Stimulated activated CD4-positive, alpha-beta T cell treated with anti-CD3 and anti-CD28 coated beads, TNF-alpha, amount 100 ng/mL, for 48 hours (primary cell): Measurements from ENCODE around the gene QSOX2.

Experiments
- DNase-seq, 3 donors: peaks; one replicate each; pipeline ENCODE4 v3.0.0-alpha.2; 2020; ENCODE audit warnings: low read depth in 3 of 3

The QSOX2 gene

DNA sequence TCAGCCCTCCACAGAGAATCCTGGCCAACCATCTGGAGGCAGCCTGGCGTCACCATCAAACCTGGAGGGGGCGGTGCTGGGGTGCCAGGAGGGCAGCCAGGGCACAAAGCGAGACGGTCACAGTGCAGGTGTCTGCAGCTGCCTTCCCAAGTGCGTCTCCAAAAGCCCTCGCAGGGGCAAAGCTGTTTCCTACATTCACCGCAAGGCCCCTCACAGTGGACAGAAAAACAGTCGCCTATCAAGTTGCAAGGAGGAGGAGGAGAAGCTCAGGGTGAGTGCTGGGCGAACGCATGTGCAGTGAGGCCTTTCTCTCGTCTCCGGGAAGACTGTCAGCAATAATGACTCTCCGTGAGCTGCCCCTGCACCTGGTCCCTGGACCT lies 22.7 kb downstream of the QSOX2 start:
- no peak for DNase-seq

DNA sequence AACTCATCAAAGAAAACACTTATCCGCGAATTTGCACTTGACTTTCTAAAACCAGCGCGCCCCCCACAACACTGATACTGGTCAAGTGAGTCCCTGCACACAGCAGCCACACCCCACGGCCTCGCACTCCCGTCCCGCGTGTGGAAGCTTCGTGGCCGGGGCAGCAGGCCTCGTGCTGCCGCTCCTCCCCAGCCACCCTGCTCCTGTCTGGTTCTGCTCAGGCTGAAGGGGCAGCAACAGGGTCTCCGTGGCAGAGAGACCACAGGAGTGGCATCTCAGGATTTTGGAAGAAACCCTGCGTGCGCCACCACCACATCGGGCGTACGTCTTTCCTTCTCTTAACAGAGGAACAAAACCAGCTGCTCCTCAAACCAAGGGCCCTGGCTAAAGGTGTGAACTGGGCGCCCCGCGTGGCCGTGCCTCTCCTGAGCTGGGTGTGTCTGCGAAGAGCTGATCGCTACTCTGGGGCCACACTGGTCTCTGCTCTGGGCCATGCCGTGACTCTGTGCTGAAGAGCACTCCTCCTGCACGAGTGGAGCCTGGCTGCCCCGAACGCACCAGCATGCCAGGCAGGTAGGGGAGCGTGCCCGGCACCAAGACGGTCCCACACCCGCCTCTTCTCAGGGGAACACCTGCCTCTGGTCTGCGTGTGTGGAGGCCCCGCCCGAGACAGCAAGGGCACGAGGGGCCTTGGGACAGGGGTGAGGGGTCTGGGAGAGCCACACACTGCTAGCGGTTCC lies 23.3 kb downstream of the QSOX2 start:
- DNase-seq: no peak

DNA sequence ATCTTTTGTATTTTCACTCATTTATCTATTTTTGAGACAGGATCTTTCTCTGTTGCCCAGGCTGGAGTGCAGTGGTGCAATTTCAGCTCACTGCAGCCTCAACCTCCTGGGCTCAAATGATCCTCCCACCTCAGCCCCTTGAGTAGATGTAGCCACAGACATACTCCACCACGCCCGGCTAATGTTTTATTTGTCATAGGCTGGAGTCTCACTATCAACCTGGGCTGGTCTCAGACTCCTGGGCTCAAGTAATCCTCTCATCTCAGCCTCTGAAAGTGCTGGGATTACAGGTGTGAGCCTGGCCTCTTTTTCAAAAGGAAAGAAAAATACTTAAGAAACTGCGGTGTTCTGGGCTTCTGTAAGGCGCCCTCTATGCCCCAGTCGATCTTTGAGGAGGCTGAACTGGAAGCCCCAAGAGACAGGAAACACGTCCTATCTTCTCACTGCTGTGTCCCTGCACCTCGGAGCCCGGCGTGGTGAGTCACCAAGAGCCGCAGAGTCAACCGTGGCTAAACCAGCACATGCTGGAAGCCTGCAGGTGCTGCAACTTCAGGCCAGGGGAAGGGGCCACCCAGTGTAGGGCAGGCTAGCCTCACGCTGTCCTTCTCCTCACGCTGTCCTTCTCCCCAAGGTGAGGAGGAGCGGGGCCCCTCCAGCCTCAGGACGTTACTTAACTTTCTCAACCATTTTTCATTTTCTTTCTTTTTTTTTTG lies 25.4 kb downstream of the QSOX2 start:
- no peak for DNase-seq

DNA sequence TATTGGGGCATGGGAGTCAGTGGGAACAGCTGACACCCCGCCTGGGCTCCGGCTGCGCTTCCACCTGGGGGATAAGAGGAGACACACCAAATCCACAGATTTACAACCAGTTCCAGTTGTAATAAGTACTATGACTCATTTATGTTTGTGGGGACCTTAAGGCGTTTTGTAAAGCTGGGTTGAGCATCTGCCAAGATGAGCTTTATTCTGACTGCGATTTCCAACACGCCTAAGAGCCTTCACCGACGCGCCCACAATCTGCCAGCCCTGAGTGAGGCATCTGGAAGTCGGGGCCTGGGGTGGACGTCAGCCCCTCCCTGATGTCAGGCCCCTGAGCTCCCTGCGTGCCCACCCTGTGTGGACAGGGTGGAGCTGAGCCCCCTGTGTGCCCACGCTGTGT lies 26.3 kb downstream of the QSOX2 start:
- DNase-seq: no peak

DNA sequence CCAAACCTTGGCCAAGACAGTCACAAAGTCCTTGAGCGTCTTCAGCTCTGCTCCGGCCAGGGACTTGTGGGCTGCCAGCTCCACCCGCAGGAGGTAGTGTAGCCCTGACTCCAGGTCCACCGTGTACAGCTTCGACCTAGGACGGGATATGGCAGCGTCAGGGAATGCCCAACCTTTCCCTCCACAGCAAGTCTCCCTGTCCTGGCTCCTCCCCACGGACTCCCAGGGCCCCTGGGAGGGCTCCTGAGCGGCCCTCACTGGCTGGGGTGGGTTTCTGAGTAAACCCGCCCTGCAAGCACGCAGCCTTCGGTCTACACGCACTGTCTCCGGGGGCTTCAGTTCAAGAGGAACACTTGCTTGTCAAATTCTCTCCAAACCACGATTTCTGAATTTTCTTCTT lies 26.9 kb downstream of the QSOX2 start:
- no peak for DNase-seq

DNA sequence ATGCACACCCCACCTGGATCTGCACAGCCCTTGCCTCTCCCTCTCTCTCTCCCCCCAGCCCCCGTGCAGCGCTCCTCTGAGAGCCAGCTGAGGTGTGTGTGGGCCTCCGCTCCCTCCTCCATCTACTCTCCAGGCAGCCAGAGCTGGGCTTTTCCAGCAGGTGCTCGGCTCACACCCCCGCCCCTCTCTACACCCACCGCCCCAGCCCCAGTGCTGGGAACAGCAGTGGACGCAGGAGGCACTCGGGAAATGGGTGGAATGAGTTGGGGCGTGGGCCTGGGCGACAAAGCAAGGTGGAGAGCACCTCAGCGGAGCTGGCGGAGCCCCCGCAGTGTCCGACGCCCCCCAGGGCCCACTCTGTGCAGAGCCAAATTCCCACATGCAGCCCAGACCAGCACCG lies 27.3 kb downstream of the QSOX2 start:
- DNase-seq: no peak

DNA sequence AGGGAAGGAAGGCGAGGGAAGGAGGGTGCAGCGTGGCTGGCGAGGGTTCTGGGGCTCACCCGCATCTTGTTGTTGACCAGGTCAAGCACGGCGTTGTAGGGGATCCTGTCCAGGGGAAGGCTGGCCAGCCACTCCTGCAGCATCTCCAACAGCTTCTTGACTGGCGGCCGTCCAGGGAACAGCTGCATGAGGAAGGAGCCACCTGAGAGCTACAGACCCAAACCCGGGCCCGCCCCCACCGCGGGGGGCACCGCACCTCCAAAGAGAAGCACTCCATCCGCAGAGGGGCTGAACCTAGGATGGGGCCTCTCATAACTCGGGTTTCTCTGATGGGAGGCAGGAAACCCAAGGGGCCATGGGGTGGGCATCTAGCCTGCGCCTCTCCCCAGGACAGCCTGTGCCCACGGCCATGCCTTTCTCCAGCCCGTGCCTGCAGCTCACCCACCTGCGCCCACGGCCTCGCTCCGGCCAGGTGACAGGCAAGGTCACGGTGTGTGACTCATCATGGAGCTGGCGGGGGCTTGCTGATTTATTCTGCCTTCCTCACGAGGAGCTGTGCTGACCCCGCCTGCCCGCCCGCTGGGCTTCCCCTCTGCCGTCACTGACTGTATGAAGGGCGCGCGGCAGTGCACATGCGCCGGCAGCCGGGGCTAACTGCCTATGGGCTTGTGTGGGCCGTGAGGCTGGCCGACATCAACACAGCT lies 28.9 kb downstream of the QSOX2 start:
- no peak for DNase-seq

DNA sequence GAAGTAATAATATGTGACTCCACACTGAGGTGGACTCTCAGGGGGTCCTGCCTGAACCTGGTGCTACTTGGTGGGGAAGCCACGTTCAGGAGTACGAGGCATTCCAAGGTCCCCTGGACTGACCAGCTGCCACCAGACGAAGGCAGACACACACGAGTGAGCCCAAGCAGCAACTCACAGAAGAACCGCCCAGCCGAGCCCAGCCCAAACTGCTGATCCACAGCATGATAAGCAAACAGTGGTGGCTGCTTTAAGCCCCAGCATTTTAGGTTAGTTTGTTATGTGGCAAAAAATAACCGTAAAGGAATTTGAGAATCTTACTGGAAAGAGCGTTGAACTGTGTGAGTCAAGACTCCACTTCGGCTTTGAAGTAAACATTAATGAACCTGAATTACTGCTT lies 31.9 kb downstream of the QSOX2 start:
- no peak for DNase-seq

DNA sequence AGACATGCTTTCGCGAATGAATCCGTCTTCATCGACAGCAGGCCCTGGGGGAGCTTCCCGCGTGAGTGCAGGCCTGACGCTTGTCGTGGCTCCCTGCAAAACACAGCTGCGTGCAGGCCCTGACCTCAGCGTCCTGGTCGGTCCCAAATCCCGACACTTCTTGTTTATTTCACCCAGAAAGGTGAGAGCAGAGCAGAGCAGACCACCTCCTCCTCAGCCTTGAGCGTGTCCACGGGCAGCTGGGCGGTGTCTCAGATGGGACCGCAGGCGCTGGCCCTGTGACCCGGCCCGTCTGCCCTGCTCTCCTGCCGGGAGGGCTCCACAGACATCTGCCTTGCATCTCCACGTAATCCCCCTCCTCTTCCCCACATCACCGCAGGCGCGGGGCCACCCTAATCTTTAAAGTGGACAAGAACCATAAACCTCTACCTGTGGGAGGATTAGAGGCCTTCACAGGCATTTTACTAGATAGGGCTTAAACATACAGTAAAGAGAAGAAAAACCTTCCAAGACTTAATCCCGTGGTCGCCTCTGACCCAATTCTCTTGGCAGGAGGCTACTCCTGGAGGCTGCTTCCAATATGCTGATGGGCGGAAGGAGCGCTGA lies 33.2 kb downstream of the QSOX2 start:
- DNase-seq: no peak

DNA sequence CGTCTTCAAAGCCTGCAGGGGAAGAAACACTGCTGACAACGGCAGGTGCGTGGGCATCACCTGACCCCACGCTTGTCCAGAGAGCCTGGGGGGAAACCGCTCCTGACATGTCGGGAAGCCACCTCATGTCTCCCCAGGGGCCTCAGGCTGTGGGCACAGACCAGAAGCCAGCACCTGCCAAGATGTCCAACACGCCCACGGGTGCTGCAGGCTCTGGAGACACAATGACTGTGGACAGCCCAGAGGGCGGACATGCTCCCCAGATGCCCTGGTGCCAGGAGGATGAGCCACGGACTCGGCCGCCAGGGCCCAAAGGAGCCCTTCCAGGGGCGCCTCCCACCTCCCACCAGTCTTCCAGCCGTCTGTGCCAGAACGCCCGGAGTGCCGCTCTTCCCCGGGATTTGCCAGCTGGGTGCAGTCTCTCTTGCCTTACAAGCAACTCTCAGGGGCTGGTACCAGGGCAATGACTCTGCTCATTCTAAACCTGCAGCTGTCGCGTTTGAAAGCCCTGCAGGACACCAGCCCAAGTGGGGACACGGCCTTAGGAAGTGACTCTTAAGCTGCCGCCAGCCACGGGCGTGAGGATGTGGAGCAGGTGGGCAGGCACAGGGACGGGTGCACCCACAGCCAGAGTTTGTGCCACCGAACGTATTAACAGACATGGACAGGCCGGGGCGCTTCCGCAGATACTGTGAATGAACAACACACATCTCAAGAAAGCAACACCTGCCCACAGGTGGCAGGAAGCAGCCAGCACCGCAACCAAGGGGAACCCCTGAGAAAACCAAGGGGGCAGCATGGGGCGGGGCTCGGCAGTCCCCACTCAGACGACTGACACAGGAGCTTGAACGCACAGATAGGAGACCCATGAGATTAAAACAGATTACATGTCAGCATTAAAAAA lies 33.9 kb downstream of the QSOX2 start:
- DNase-seq: no peak

DNA sequence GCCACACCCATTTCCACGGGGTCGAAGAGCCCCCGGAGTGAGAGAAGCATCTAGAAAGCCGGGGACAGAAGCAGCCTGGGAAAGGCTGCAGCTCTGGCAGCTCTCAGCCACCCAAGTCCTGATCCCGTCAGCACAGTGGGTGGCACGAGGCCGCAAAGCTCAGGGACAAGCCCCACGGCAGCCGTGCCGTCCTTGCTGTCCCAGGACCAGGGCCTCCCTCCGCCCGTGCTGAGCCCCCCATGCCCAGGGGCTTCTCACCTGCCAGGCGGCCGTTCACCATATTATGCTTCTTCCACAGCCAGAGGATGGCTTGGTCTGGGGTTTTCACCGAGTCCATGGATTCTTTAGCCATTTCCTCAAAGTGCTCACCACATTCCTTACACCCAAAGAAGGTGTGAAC lies 34.6 kb downstream of the QSOX2 start:
- DNase-seq: no peak

DNA sequence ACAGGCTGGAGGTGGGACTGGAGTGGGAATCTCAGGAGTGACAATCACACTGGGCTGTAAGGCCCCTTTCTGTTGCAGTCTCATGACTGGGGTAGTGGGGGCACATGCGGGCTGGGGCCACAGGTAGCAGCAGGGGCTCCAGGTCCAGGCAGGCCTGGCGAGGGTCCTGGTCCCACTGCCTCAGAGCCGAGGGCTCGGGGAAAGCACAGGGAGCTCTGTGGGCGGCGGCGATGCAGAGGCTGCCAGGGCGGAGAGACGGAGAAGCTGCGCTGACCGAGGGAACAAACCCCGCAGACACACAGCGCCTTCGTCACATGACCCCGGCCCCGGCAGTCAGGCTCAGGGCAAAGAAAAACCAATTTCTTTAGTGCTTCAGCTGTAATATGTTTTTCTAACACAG lies 35.3 kb downstream of the QSOX2 start:
- no peak for DNase-seq

DNA sequence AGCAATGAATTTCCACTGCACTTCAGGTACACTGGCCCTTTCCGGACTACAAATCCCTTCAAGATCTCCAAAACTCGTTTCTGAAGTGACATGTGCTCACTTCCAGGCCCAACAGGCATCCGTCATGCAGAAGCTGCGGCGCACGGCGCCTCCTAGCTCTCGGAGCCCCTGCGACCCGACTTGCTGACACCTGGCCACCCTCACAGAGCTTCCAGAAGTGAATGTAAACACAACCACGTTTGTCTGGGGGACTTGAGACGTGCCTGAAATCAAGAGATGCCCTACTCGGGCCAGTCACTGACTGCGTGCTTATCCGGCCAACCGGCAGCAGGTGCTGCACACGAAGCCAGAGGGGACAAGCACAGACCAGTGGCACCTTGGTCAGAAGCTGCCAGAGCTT lies 35.8 kb downstream of the QSOX2 start:
- DNase-seq: no peak

DNA sequence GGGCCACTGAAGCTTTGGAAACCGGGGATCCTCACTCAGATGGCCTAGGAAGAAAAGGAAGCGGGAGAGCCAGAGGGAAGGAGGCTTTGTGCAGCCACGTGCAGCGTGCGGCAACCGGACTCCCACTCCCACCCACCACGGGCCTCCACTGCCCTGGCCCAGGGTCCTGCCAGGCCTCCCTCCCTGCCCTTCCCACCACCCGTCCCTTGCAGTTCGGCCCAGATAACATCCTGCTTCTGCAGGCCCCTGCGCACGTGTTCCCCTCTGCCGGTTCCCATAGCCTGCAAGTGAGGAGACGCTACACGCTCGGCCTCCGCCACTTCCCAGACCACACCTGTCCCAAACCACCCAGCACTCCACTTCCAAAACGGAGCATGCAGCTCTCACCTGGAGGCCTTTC lies 36.4 kb downstream of the QSOX2 start:
- no peak for DNase-seq

DNA sequence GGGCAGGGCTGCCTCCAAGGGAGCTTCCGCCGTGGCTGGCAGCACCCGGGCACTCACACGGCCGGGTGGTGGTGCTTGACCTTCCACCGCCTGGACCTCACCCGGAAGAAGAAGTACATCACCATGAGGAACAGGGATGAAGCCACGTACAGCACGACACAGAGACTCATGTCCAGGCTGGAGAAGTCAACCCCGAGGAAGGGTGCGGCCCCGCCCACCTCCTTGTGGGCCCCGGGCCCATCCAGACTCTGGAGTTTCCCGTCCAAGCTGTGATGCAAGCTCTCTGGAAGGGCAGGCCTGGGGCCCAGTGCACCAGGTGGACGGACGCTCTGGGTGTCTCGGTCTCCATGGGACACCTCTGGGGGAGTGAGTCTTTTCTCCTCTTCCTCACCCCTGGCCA lies 36.9 kb downstream of the QSOX2 start:
- no peak for DNase-seq

DNA sequence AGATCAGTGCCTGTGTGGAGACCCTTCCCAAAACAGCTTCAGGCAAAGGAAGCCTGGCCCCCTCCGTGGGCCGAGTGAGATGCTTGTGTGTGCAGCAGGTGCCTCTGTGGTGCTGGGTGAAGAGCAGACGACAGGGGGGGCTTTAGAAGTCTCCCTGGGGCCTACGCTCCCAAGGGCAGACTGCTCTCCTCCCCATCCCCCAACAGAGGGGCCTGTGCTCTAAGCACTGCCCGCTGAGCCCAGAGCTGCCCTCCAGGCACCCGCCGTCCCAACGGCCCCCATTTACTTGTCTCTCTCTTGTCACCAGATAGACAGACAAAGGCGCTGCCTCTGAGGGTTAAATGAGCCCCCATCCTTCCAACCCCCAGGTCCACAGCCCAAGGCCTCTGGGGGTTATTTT lies 38.0 kb downstream of the QSOX2 start:
- no peak for DNase-seq

DNA sequence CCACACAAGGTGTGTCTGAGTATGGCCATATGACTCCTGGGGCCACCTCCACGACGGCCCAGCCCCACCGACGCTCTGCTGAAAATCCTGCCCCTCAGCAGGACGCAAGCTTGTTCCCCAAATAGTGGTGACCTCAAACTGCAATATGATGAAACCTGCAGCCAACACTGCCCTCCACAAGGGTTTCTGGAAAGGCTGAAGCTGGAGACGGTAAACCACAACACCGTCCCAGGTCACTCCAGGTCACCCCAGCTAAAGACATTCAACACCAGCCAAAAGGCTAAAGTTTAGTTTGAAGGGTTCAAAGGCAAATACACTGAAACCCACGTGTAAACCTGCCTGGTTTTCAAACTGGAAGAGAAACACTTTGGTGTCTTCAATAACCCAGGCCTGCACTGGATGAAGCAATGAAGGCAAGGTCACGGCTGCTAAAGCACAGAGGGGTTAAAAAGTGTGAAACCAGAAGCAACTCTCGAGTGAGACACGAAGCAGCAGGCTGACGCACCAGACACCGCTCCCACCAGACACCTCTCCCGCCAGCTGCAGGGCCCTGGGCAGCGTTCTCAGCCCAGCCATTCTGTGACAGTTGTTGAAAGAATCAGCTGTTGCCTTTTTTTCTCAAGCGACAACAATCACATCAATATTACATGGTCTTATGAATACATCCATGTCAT lies 38.9 kb downstream of the QSOX2 start:
- no peak for DNase-seq

DNA sequence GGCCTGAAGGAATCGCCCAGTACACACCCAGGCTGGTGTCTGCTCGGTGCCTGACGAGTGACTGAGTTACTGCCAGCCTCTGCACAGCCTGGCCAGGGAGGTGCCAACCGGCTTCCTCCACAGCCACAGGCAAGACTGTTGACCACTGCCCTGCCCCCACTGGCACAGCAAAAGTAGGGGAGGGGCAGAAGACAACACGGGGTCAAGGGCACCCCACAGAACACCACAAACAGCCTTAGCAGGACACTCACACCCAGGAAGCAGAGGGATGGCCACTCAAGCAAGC lies 40.0 kb downstream of the QSOX2 start:
- no peak for DNase-seq

DNA sequence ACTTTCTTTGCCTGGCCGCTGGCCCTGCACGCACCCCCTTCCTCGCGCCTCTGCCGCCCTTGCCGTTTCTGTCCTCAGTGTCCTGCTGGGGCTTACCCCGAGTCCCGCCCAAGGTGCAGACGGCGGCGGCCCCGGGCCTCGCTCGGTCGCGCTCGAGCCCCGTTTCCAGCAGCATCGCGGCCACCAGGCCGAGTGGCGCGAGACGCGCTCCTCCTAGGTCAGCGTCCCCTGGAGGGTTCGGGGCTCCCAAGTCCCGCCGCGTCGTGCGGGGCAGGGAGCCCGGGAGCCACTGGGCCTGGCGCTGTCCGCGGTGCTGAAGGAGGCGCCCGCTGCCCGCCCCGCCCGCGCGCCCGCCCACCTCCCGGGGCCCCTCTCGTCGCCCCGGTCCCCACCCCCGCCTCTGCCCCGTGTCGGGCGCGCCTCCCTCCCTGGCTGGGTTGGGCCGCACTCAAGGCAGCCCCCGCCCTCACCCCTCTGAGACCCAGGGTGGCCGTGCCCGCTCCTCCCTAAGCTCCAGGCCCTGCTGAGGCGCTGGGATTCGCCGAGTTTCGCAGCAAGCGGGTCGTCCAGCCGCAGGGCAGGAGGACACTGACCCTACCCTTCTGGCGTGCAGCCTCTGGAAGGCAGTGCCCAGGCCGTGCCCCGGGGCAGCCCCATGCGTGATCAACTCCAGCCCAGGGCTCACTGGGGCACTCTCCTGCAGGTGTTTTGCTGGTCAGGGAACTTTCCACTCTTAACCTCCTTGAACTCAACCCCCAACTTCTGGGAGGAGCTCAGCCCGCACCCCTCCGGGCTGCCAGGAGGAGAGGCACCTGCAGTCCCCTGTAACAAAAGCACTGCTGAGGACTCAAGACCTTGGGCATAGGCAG lies 40.5 kb downstream of the QSOX2 start, which contains the start of gene LHX3:
TSS of gene LHX3 (minus strand) at position 291 of the 869 bp plus-strand sequence. CDS start at position 175, 116 bp downstream.
- DNase-seq: no peak

DNA sequence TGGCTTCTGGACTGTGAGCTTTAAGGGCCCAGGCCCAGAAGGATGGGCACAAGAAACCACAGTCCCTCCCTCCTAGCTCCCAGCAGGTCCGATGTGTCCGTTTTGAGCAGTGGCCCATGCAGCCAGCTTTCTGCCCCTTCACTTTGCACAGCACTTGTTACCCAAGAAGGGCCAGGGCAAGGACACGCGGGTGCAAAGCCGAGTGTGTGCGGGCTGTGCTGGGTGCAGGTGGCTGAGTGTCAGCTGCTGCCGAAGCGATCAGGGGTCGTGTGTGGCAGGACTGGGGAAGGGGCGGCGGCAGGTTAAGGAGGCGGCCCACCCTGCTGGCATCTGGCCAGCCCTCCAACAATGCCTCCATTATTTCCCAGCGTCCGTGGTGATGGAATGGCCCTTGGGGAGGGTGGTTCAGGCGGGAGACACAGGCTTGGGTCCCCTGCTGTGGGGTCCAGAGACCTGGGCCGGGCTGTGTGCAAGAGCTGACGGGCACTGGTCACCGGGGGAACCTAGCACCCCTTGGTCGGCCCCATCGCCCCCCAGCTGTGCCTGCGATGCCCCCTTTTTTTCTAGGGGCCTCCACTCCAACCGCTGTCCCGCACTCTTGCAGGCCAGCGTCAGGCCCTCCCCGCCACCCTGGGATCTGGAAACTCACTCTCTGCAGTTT lies 41.3 kb downstream of the QSOX2 start:
- no peak for DNase-seq
